GM23338 (cell line): Measurements from ENCODE around the gene DDIT3.

ENCODE experiments used
- CREB1 ChIP-seq: fragments of 250-450 bp; sonication (Bioruptor Pico); IDR thresholded peaks from 2 replicates; pipeline ENCODE4 v1.5.0; 2020; ENCODE audit warnings: low read depth, mild to moderate bottlenecking, moderate library complexity
- CTCF ChIP-seq, 2 experiments: fragments of 200-600 bp in 1 of 2; sonication (generic) in 1 of 2; conservative IDR thresholded peaks; 2 replicates each; pipeline versions ENCODE4 v1.5.1 to v1.6.1; 2016 to 2017; ENCODE audit warnings: antibody characterized with exemption in 2 of 2, low read depth in 2 of 2, mild to moderate bottlenecking in 2 of 2, moderate library complexity in 1 of 2
- EZH2 ChIP-seq: fragments of 200-600 bp; sonication (generic); IDR thresholded peaks from one replicate; pipeline ENCODE4 v1.8.0; 2017; ENCODE audit warnings: antibody characterized with exemption, mild to moderate bottlenecking, low read depth; ENCODE audit not compliant: unreplicated experiment
- EZH2phosphoT487 ChIP-seq: fragments of 200-600 bp; sonication (generic); IDR thresholded peaks from one replicate; pipeline ENCODE4 v1.8.1; 2018; ENCODE audit warnings: antibody characterized with exemption; ENCODE audit not compliant: unreplicated experiment
- JUNB ChIP-seq: IDR thresholded peaks from one replicate; pipeline ENCODE4 v1.6.1; 2016; ENCODE audit warnings: antibody characterized with exemption; ENCODE audit not compliant: unreplicated experiment
- NANOG ChIP-seq: IDR thresholded peaks from 2 replicates; pipeline ENCODE4 v1.6.1; 2016; ENCODE audit warnings: antibody characterized with exemption, borderline replicate concordance
- POLR2AphosphoS5 ChIP-seq: IDR thresholded peaks from 2 replicates; pipeline ENCODE4 v1.6.1; 2016; ENCODE audit warnings: antibody characterized with exemption, low read depth
- ZNF331 ChIP-seq: fragments of 250-450 bp; sonication (Bioruptor Pico); IDR thresholded peaks from 2 replicates; pipeline ENCODE4 v1.5.0; 2020; ENCODE audit warnings: low read depth, mild to moderate bottlenecking, moderate library complexity
- TF ChIP-seq, protein P1 (sequence below): IDR thresholded peaks from one replicate; pipeline ENCODE4 v1.6.1; 2018; ENCODE audit warnings: antibody characterized with exemption; ENCODE audit not compliant: unreplicated experiment
- TF ChIP-seq, protein P2 (sequence below): IDR thresholded peaks from 2 replicates; pipeline ENCODE4 v1.6.1; 2016; ENCODE audit warnings: antibody characterized with exemption

DNA sequence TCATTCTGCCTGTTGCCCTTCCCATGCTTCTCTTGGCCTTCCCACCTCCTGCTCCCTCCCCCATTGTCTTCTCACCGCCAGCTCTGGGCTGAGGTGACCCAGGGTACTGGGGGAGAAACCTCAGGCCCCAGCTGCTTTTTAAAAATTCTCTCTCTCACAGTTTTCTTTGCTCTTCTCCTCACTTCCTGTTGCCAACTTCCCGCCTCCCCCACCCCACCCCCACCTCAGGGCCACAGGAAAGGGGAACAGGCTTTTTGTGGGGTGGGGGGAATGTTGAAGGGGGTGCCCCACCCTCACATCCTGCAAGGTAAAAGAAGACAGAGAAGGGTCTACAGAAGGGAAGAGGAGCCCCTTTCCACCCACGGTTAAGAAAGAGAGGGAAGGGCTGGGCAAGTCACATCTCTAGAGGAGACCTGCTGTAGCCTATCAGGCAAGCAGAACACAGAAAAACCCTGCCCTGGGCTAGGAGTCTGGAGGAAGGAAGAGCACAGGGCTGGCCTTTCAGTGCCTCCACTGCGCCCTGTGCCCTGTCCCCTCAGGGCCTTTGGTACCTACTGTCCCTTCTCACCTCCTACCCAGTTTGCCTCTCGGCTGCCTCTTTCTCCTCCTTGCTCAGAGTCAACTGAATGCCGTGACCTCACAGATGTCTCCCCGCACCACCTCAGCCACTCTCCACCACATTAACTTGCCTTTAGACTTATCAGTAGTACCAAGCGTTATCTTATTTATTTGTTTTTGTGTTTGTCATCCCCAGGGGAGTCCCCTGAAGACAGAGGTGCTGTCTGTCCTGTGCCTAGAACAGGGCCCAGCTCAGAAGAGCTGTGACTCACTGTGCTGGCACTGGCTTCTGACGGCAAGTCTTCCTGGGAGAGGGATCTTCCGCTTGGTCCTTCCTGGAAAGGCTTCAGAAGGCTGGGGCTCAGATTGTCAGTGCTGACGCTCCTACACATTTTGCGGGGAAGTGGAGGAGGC is 42.3 kb downstream of the DDIT3 start:
- TF ChIP-seq CTCF (conservative IDR thresholded peaks at IDR 0.05; ENCODE audit: low read depth in 2 of 2) (no peak), EZH2 (no peak), POLR2AphosphoS5 (no peak), JUNB (no peak), EZH2phosphoT487 (no peak), CREB1 (no peak), NANOG (no peak), ZNF331 (no peak)
- TF ChIP-seq, protein P1, sequence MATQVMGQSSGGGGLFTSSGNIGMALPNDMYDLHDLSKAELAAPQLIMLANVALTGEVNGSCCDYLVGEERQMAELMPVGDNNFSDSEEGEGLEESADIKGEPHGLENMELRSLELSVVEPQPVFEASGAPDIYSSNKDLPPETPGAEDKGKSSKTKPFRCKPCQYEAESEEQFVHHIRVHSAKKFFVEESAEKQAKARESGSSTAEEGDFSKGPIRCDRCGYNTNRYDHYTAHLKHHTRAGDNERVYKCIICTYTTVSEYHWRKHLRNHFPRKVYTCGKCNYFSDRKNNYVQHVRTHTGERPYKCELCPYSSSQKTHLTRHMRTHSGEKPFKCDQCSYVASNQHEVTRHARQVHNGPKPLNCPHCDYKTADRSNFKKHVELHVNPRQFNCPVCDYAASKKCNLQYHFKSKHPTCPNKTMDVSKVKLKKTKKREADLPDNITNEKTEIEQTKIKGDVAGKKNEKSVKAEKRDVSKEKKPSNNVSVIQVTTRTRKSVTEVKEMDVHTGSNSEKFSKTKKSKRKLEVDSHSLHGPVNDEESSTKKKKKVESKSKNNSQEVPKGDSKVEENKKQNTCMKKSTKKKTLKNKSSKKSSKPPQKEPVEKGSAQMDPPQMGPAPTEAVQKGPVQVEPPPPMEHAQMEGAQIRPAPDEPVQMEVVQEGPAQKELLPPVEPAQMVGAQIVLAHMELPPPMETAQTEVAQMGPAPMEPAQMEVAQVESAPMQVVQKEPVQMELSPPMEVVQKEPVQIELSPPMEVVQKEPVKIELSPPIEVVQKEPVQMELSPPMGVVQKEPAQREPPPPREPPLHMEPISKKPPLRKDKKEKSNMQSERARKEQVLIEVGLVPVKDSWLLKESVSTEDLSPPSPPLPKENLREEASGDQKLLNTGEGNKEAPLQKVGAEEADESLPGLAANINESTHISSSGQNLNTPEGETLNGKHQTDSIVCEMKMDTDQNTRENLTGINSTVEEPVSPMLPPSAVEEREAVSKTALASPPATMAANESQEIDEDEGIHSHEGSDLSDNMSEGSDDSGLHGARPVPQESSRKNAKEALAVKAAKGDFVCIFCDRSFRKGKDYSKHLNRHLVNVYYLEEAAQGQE = no peak
- TF ChIP-seq, protein P2, sequence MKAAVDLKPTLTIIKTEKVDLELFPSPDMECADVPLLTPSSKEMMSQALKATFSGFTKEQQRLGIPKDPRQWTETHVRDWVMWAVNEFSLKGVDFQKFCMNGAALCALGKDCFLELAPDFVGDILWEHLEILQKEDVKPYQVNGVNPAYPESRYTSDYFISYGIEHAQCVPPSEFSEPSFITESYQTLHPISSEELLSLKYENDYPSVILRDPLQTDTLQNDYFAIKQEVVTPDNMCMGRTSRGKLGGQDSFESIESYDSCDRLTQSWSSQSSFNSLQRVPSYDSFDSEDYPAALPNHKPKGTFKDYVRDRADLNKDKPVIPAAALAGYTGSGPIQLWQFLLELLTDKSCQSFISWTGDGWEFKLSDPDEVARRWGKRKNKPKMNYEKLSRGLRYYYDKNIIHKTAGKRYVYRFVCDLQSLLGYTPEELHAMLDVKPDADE = no peak
